ENCODE results near the gene OR10P1.

OR10P1 gene

DNA sequence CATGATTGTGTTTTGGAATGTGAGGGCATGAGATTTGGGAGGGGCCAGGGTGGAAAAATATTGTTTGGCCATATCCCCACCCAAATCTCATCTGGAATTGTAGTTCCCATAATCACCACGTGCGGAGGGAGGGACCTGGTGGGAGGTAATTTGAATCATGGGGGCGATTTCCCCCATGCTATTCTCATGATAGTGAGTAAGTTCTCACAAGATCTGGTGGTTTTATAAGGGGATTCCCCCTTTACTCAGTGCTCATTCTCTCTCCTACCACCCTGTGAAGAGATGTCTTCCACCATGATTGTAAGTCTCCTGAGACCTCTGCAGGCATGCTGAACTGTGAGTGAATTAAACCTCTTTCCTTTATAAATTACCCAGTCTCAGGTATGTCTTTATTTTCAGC lies 15.7 kb downstream of the OR10P1 start:
- Histone ChIP-seq H3K4me1 (ENCODE audit: insufficient read depth, low read length, poor library complexity, severe bottlenecking) (no peaks in the 10 kb centered on the region), H3K79me2 (ENCODE audit: insufficient read depth, low read length) (no peaks in the 10 kb centered on the region), H3K27me3 (ENCODE audit: insufficient read depth, low read length, poor library complexity, severe bottlenecking) (no peaks in the 10 kb centered on the region), H3F3A (ENCODE audit: low read depth) (no peaks in the 10 kb centered on the region), H3K36me3 (ENCODE audit: insufficient read depth, low read length) (no peaks in the 10 kb centered on the region), H4K20me1 (ENCODE audit: insufficient read depth, low read length, poor library complexity, severe bottlenecking) (no peaks in the 10 kb centered on the region), H3K9me3 (ENCODE audit: insufficient read depth, low read depth, low read length) (no peaks in the 10 kb centered on the region), H3K9ac (ENCODE audit: low read depth, low read length, poor library complexity, severe bottlenecking) (no peak overlapping the region), H3K4me2 (ENCODE audit: low read depth, low read length, poor library complexity, severe bottlenecking) (no peak overlapping the region), H2AFZ (ENCODE audit: low read length) (no peak overlapping the region), H3K9me2 (replicated peaks; ENCODE audit: low read depth, low read length) (no peaks in the 10 kb centered on the region), H3K4me3 (ENCODE audit: low read length, poor library complexity, severe bottlenecking) (no peak overlapping the region)
- TF ChIP-seq, protein P1, sequence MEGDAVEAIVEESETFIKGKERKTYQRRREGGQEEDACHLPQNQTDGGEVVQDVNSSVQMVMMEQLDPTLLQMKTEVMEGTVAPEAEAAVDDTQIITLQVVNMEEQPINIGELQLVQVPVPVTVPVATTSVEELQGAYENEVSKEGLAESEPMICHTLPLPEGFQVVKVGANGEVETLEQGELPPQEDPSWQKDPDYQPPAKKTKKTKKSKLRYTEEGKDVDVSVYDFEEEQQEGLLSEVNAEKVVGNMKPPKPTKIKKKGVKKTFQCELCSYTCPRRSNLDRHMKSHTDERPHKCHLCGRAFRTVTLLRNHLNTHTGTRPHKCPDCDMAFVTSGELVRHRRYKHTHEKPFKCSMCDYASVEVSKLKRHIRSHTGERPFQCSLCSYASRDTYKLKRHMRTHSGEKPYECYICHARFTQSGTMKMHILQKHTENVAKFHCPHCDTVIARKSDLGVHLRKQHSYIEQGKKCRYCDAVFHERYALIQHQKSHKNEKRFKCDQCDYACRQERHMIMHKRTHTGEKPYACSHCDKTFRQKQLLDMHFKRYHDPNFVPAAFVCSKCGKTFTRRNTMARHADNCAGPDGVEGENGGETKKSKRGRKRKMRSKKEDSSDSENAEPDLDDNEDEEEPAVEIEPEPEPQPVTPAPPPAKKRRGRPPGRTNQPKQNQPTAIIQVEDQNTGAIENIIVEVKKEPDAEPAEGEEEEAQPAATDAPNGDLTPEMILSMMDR (conservative IDR thresholded peaks at IDR 0.05; ENCODE audit: low read length): no peak
- no peak for TF ChIP-seq EZH2phosphoT487 (IDR thresholded peaks at IDR 0.05; ENCODE audit: borderline replicate concordance)

- Histone ChIP-seq H3K9me3 (ENCODE audit: insufficient read depth, low read depth, low read length) (no peaks in the 10 kb centered on the region), H3K4me3 (ENCODE audit: low read length, poor library complexity, severe bottlenecking) (no peak overlapping the region), H3K4me1 (ENCODE audit: insufficient read depth, low read length, poor library complexity, severe bottlenecking) (no peaks in the 10 kb centered on the region), H3F3A (ENCODE audit: low read depth) (no peaks in the 10 kb centered on the region), H4K20me1 (ENCODE audit: insufficient read depth, low read length, poor library complexity, severe bottlenecking) (no peaks in the 10 kb centered on the region), H3K9me2 (replicated peaks; ENCODE audit: low read depth, low read length) (no peaks in the 10 kb centered on the region), H2AFZ (ENCODE audit: low read length) (no peak overlapping the region), H3K27me3 (ENCODE audit: insufficient read depth, low read length, poor library complexity, severe bottlenecking) (no peaks in the 10 kb centered on the region), H3K79me2 (ENCODE audit: insufficient read depth, low read length) (no peaks in the 10 kb centered on the region), H3K36me3 (ENCODE audit: insufficient read depth, low read length) (no peaks in the 10 kb centered on the region), H3K9ac (ENCODE audit: low read depth, low read length, poor library complexity, severe bottlenecking) (no peak overlapping the region), H3K4me2 (ENCODE audit: low read depth, low read length, poor library complexity, severe bottlenecking) (no peak overlapping the region)
- TF ChIP-seq EZH2phosphoT487 (IDR thresholded peaks at IDR 0.05; ENCODE audit: borderline replicate concordance): no peak
- TF ChIP-seq, protein P1 (conservative IDR thresholded peaks at IDR 0.05; ENCODE audit: low read length): no peak
These were observed 16.3 kb downstream of the OR10P1 start for GRCh38 chr12:55653031-55653430.

- no peak overlapping the region for H3K9ac ChIP-seq (ENCODE audit: low read depth, low read length, poor library complexity, severe bottlenecking)
- no peaks in the 10 kb centered on the region for H3K27me3 ChIP-seq (ENCODE audit: insufficient read depth, low read length, poor library complexity, severe bottlenecking)
- H4K20me1 ChIP-seq (ENCODE audit: insufficient read depth, low read length, poor library complexity, severe bottlenecking): no peaks in the 10 kb centered on the region
- no peak overlapping the region for H3K4me2 ChIP-seq (ENCODE audit: low read depth, low read length, poor library complexity, severe bottlenecking)
- no peaks in the 10 kb centered on the region for H3K9me3 ChIP-seq (ENCODE audit: insufficient read depth, low read depth, low read length)
- no peak overlapping the region for H2AFZ ChIP-seq (ENCODE audit: low read length)
- no peak overlapping the region for H3K4me3 ChIP-seq (ENCODE audit: low read length, poor library complexity, severe bottlenecking)
- H3K36me3 ChIP-seq (ENCODE audit: insufficient read depth, low read length): no peaks in the 10 kb centered on the region
- no peaks in the 10 kb centered on the region for H3K9me2 ChIP-seq (replicated peaks; ENCODE audit: low read depth, low read length)
- TF ChIP-seq, protein P1 (conservative IDR thresholded peaks at IDR 0.05; ENCODE audit: low read length): no peak
- TF ChIP-seq EZH2phosphoT487 (IDR thresholded peaks at IDR 0.05; ENCODE audit: borderline replicate concordance): no peak
- no peaks in the 10 kb centered on the region for H3F3A ChIP-seq (ENCODE audit: low read depth)
- H3K79me2 ChIP-seq (ENCODE audit: insufficient read depth, low read length): no peaks in the 10 kb centered on the region
- no peaks in the 10 kb centered on the region for H3K4me1 ChIP-seq (ENCODE audit: insufficient read depth, low read length, poor library complexity, severe bottlenecking)
These were observed 18.0 kb downstream of the OR10P1 start for GRCh38 chr12:55654511-55655214.

Data from Loucy (cell line).